Smooth muscle cell (in vitro differentiated cells): ENCODE data around the gene GNAO1. TPM values are rescaled to one million over a fixed set of nuclear protein-coding genes. Genes with fewer than 3 reads are reported as not detected.

Experiments
- DNase-seq: peaks from one replicate; lab custom pipeline; 2025; ENCODE audit not compliant: unreplicated experiment; lab: John Stamatoyannopoulos, UW
- H2AFZ ChIP-seq: fragments of 200-600 bp; sonication (generic); 2 replicates; pipeline ENCODE4 v1.6.0; 2016; ENCODE audit warnings: antibody characterized with exemption, low read depth, mild to moderate bottlenecking
- H3F3A ChIP-seq: fragments of 200-600 bp; sonication (generic); 2 replicates; pipeline ENCODE4 v1.6.0; 2017; ENCODE audit warnings: antibody characterized with exemption, low read depth
- H3K27ac ChIP-seq: fragments of 200-600 bp; sonication (generic); 2 replicates; pipeline ENCODE4 v1.5.1; 2016; ENCODE audit warnings: low read depth, mild to moderate bottlenecking
- H3K27me3 ChIP-seq: fragments of 200-600 bp; sonication (generic); 2 replicates; pipeline ENCODE4 v1.6.1; 2016; ENCODE audit warnings: low read depth, mild to moderate bottlenecking
- H3K36me3 ChIP-seq: fragments of 200-600 bp; sonication (generic); 2 replicates; pipeline ENCODE4 v1.5.1; 2016; ENCODE audit warnings: low read depth
- H3K4me1 ChIP-seq: fragments of 200-600 bp; sonication (generic); 2 replicates; pipeline ENCODE4 v1.5.1; 2016; ENCODE audit warnings: low read depth
- H3K4me2 ChIP-seq: fragments of 200-600 bp; sonication (generic); 2 replicates; pipeline ENCODE4 v1.6.0; 2016; ENCODE audit warnings: mild to moderate bottlenecking
- H3K4me3 ChIP-seq: fragments of 200-600 bp; sonication (generic); 2 replicates; pipeline ENCODE4 v1.5.1; 2016; ENCODE audit warnings: mild to moderate bottlenecking
- H3K79me2 ChIP-seq: fragments of 200-600 bp; sonication (generic); 2 replicates; pipeline ENCODE4 v1.6.0; 2016; ENCODE audit warnings: low read depth, mild to moderate bottlenecking
- H3K9ac ChIP-seq: fragments of 200-600 bp; sonication (generic); 2 replicates; pipeline ENCODE4 v1.6.0; 2016; ENCODE audit warnings: low read depth
- H3K9me3 ChIP-seq: fragments of 200-600 bp; sonication (generic); replicated peaks from 2 replicates; pipeline ENCODE4 v1.5.1; 2016; ENCODE audit warnings: low read depth
- H4K20me1 ChIP-seq: fragments of 200-600 bp; sonication (generic); 2 replicates; pipeline ENCODE4 v1.6.0; 2016; ENCODE audit warnings: low read depth
- WGBS: methylation state at CpG from one replicate; pipeline ENCODE4 v1.1.7; 2016; ENCODE audit warnings: low lambda C conversion rate; 5-methylcytosine and 5-hydroxymethylcytosine counted together
- polyA plus RNA-seq: library from polyadenylated mRNA; unstranded; fragments of >200 nt; fragmentation: Nextera tagmentation; extraction: Ambion mirVana; gene quantifications from 2 replicates; pipeline ENCODE4 v1.2.1, GENCODE V29; 2016
- total RNA-seq: library from RNA; depleted of rRNA; stranded (reverse); fragments of >200 nt; gene quantifications from 2 replicates; pipeline ENCODE4 v1.2.3, GENCODE V29; 2014
- TF ChIP-seq, protein P1 (sequence below): fragments of 200-600 bp; sonication (generic); IDR thresholded peaks from 2 replicates; pipeline ENCODE4 v1.5.1; 2017; ENCODE audit warnings: borderline replicate concordance, mild to moderate bottlenecking, antibody characterized with exemption; ENCODE audit not compliant: insufficient read depth, poor library complexity, severe bottlenecking

Gene GNAO1
- total and polyA plus RNA-seq, 2 experiments from 2014 or later, result 1.7 to 3.7 TPM

DNA sequence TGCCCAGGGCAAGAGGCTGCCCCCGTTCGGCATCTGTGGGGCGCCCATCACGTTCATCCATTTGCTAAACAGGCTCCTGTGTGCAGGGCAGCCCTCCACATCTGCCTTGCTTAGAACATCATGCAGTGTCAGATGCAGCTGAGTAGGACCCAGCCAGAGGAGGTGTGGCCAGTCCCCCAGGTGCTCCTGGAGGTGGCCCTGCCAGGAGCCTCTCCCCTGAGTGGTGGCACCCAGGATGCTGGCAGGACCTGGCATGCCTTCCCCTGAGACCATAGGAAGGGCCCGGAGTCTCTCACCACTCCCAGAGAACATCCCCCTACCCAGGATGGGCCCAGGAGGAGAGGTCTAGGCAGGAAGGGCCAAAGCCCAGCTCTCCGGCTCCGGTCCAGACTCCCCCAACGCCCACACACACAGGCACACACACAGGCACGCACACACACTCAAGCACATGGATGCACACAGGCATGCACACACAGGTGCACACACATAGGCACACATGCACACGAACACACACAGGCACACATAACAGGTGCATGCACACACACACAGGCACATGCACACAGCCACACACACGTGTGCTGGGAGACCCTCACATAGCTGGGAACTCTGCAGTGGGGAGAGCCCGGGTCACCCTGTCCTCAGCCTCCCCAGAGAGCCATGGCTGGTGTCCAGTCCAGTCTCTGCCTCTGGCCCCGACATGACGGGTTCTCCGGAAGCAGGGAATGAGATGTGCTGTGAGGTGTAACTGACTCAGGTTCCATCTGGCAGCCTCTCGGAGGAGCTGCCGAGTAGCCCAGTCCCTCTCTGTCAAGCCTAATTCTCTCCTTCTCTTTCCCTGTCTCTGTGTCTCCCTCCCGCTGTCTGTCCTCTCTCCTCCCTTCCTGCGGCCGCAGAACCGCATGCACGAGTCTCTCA, 159.5 kb downstream of the GNAO1 start:
- H2AFZ ChIP-seq, result no peak overlapping the region
- H3K4me3 ChIP-seq, result no peak overlapping the region
- H3K4me2 ChIP-seq, result no peak overlapping the region
- TF ChIP-seq, protein P1, sequence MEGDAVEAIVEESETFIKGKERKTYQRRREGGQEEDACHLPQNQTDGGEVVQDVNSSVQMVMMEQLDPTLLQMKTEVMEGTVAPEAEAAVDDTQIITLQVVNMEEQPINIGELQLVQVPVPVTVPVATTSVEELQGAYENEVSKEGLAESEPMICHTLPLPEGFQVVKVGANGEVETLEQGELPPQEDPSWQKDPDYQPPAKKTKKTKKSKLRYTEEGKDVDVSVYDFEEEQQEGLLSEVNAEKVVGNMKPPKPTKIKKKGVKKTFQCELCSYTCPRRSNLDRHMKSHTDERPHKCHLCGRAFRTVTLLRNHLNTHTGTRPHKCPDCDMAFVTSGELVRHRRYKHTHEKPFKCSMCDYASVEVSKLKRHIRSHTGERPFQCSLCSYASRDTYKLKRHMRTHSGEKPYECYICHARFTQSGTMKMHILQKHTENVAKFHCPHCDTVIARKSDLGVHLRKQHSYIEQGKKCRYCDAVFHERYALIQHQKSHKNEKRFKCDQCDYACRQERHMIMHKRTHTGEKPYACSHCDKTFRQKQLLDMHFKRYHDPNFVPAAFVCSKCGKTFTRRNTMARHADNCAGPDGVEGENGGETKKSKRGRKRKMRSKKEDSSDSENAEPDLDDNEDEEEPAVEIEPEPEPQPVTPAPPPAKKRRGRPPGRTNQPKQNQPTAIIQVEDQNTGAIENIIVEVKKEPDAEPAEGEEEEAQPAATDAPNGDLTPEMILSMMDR, result no peak
- H3K79me2 ChIP-seq, result no peaks in the 10 kb centered on the region
- H3F3A ChIP-seq, result no peaks in the 10 kb centered on the region
- H4K20me1 ChIP-seq, result no peaks in the 10 kb centered on the region
- no peaks in the 10 kb centered on the region for H3K4me1 ChIP-seq
- WGBS, result 89% methylated on average over 22 of the region's 22 CpGs
- no peak for DNase-seq
- no peak overlapping the region for H3K27ac ChIP-seq
- no peaks in the 10 kb centered on the region for H3K36me3 ChIP-seq
- no peaks in the 10 kb centered on the region for H3K27me3 ChIP-seq
- no peak overlapping the region for H3K9ac ChIP-seq
- no peaks in the 10 kb centered on the region for H3K9me3 ChIP-seq

DNA sequence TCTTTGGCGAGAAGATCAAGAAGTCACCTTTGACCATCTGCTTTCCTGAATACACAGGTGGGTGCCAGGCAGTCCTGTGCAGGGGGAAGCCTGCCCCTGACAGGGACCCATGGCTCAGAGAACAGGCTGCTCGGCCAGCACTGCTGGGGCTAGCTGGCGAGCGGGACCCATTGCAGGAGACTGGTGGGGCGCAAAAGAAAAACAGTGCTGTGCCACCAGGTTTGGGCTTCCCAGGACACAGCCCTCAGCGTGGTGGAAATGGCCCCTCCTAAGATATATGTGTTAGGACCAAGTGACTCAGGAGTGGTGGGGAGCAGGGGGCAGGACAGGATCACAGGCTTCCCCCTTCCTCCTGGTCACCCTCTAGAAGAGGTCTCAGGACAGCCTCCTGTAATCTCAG, 160.2 kb downstream of the GNAO1 start:
- no peak for DNase-seq
- H4K20me1 ChIP-seq, result no peaks in the 10 kb centered on the region
- H2AFZ ChIP-seq, result no peak overlapping the region
- H3K4me2 ChIP-seq, result no peak overlapping the region
- peaks cover under 1% of the 10 kb centered on the region for H3F3A ChIP-seq
- no peak overlapping the region for H3K4me3 ChIP-seq
- no peak overlapping the region for H3K9ac ChIP-seq
- TF ChIP-seq, protein P1, result no peak
- no peak overlapping the region for H3K27ac ChIP-seq
- H3K4me1 ChIP-seq, result peaks cover 4% of the 10 kb centered on the region
- no peaks in the 10 kb centered on the region for H3K79me2 ChIP-seq
- H3K9me3 ChIP-seq, result no peaks in the 10 kb centered on the region
- WGBS, result 95% methylated on average over 6 of the region's 6 CpGs
- no peaks in the 10 kb centered on the region for H3K36me3 ChIP-seq
- H3K27me3 ChIP-seq, result no peaks in the 10 kb centered on the region

DNA sequence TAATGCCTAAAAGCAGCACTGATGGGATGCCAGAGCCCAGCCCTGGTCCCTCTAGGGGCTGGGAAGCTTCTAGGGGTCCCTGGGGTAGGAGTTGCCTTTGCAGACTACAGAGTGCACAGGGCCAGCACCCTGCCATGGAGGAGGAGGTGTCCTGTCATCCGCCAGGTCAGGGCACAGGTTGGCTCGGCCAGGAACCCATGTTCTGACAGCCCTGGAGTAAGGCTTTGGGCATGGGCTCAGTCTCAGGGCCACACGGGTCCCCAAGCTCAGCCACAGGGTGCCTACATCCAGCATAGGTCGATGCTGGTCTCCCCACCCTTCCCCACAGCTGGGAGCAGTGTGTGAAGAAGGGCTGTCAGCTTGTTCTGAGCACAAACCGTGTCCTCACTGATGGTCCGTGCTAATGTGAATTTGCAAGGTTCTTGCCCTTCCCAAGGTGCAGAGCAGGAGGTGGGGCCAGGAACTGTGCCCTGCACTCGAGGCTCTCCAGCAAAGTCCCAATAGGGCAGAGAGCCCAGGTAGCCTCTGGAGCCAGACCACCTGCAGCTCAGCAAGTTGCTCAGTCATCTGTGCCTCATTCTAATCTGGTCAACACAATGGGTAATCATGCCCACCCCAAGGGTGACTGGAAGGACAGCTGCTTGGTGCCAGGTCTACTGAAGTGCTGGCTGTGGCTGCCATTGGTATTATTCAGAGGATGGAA, 161.2 kb downstream of the GNAO1 start:
- no peak overlapping the region for H2AFZ ChIP-seq
- no peaks in the 10 kb centered on the region for H3K9me3 ChIP-seq
- H3K27me3 ChIP-seq, result no peaks in the 10 kb centered on the region
- peaks cover 6% of the 10 kb centered on the region for H3F3A ChIP-seq
- no peak overlapping the region for H3K4me2 ChIP-seq
- peaks cover 14% of the 10 kb centered on the region for H3K4me1 ChIP-seq
- TF ChIP-seq, protein P1, result no peak
- no peak overlapping the region for H3K9ac ChIP-seq
- H3K36me3 ChIP-seq, result no peaks in the 10 kb centered on the region
- no peaks in the 10 kb centered on the region for H4K20me1 ChIP-seq
- WGBS, result 90% methylated on average over 7 of the region's 7 CpGs
- no peaks in the 10 kb centered on the region for H3K79me2 ChIP-seq
- DNase-seq, result no peak
- H3K4me3 ChIP-seq, result no peak overlapping the region
- no peak overlapping the region for H3K27ac ChIP-seq
